SK-N-MC (cell line): ENCODE measurements around the gene GPM6B.

Source experiments
- DNase-seq: peaks from one replicate; pipeline ENCODE4 v3.0.0-alpha.2; 2011; ENCODE audit warnings: low read depth, low spot score
- H3K27ac ChIP-seq: fragments of 200-600 bp; sonication (generic); 2 replicates; pipeline ENCODE4 v1.5.1; 2016; ENCODE audit warnings: mixed run types
- H3K36me3 ChIP-seq: fragments of 200-600 bp; sonication (generic); 2 replicates; pipeline ENCODE4 v1.6.1; 2017; ENCODE audit warnings: antibody characterized with exemption, low read length, mixed read lengths; ENCODE audit not compliant: insufficient read depth
- H3K4me3 ChIP-seq: fragments of 200-600 bp; sonication (generic); 2 replicates; pipeline ENCODE4 v1.5.1; 2016
- H3K9ac ChIP-seq: fragments of 200-600 bp; sonication (generic); 2 replicates; pipeline ENCODE4 v1.8.0; 2017; ENCODE audit warnings: mixed run types, mixed read lengths; ENCODE audit not compliant: insufficient read length
- H3K9me3 ChIP-seq: fragments of 200-600 bp; sonication (generic); 2 replicates; pipeline ENCODE4 v1.6.1; 2017; ENCODE audit warnings: low read depth, mild to moderate bottlenecking, antibody characterized with exemption, low read length, moderate library complexity, mixed read lengths
- EZH2 ChIP-seq: fragments of 200-600 bp; sonication (generic); IDR thresholded peaks from one replicate; pipeline ENCODE4 v1.6.1; 2017; ENCODE audit warnings: antibody characterized with exemption
- FOXP2 ChIP-seq: optimal IDR thresholded peaks from 2 replicates; pipeline ENCODE3; 2011; ENCODE audit warnings: mild to moderate bottlenecking, moderate library complexity; ENCODE audit not compliant: insufficient read depth; ENCODE audit errors: extremely low read length, control extremely low read depth
- POLR2AphosphoS5 ChIP-seq: IDR thresholded peaks from 2 replicates; pipeline ENCODE4 v1.6.1; 2012; ENCODE audit warnings: mild to moderate bottlenecking, low read depth, low read length, borderline replicate concordance

Gene GPM6B

GRCh38 chrX:13756381-13756780 lies 60.5 kb downstream of the GPM6B start:
- Histone ChIP-seq H3K9me3 (no peaks in the 10 kb centered on the region), H3K36me3 (peaks cover 61% of the 10 kb centered on the region), H3K9ac (no peak overlapping the region), H3K4me3 (no peak overlapping the region), H3K27ac (no peak overlapping the region)
- DNase-seq = no peak
- no peak for TF ChIP-seq FOXP2
- TF ChIP-seq POLR2AphosphoS5 = no peak
- no peak for TF ChIP-seq EZH2

DNA sequence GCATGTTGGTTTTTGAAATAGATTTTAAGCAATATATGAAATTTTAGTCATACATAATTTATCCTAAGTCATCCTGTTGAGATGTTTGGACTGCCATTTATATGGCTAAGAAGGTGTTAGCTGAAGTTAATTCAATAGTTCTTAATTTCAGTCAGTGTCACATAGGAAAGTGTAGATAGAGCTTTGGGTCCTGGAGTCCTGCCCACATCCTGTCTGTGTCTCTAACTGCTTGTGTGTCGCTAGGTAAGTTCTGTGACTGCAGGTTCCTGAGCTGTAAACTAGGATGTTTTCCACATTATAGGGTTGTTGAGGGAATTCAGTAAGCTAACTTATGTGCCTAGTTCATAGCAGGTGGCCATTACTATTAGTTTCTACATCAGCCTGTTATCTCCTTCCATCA lies 61.6 kb downstream of the GPM6B start:
- no peak overlapping the region for H3K9ac ChIP-seq
- H3K4me3 ChIP-seq = no peak overlapping the region
- no peak for DNase-seq
- no peak overlapping the region for H3K27ac ChIP-seq
- TF ChIP-seq EZH2 (no peak), POLR2AphosphoS5 (no peak), FOXP2 (no peak)
- H3K9me3 ChIP-seq = no peaks in the 10 kb centered on the region
- H3K36me3 ChIP-seq = peaks cover 59% of the 10 kb centered on the region

GRCh38 chrX:13754765-13755164 lies 62.1 kb downstream of the GPM6B start:
- DNase-seq = no peak
- Histone ChIP-seq H3K36me3 (peaks cover 59% of the 10 kb centered on the region), H3K9me3 (no peaks in the 10 kb centered on the region), H3K27ac (no peak overlapping the region), H3K4me3 (no peak overlapping the region), H3K9ac (no peak overlapping the region)
- TF ChIP-seq EZH2 = no peak

DNA sequence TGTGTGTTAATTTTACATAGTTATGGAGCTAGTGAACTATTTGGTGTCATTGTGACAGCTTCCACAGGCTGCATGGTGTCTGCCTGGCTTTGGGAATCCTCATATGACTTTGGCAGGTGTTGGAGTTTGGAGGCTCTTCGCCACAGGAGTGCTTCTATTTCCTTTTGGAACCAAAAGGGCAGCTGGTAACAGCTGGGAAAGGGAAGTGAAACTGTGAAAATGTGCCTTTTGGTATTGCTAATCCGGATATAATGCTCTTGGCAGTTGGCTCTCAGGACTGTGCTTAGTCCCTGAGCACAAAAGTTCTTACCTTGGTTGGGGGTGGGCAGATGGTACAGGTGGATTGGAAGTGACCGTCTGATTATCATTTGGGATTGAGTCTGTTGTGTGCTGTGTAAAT lies 64.2 kb downstream of the GPM6B start:
- Histone ChIP-seq H3K27ac (no peak overlapping the region), H3K9ac (no peak overlapping the region), H3K36me3 (peaks cover 50% of the 10 kb centered on the region), H3K9me3 (no peaks in the 10 kb centered on the region), H3K4me3 (no peak overlapping the region)
- TF ChIP-seq FOXP2 (no peak), POLR2AphosphoS5 (no peak), EZH2 (no peak)
- no peak for DNase-seq

GRCh38 chrX:13752141-13752540 lies 64.8 kb downstream of the GPM6B start:
- Histone ChIP-seq H3K9ac (no peak overlapping the region), H3K4me3 (no peak overlapping the region), H3K9me3 (no peaks in the 10 kb centered on the region), H3K36me3 (peaks cover 52% of the 10 kb centered on the region), H3K27ac (no peak overlapping the region)
- TF ChIP-seq EZH2 (no peak), FOXP2 (no peak), POLR2AphosphoS5 (no peak)
- DNase-seq = no peak

GRCh38 chrX:13750812-13751211 lies 66.1 kb downstream of the GPM6B start:
- TF ChIP-seq EZH2 = no peak
- TF ChIP-seq POLR2AphosphoS5 = no peak
- TF ChIP-seq FOXP2 = no peak
- Histone ChIP-seq H3K4me3 (no peak overlapping the region), H3K9ac (no peak overlapping the region), H3K36me3 (peaks cover 52% of the 10 kb centered on the region), H3K27ac (no peak overlapping the region), H3K9me3 (no peaks in the 10 kb centered on the region)
- DNase-seq = no peak

- no peak for DNase-seq
- Histone ChIP-seq H3K9ac (no peak overlapping the region), H3K36me3 (peaks cover 51% of the 10 kb centered on the region), H3K27ac (no peak overlapping the region), H3K4me3 (no peak overlapping the region), H3K9me3 (no peaks in the 10 kb centered on the region)
- TF ChIP-seq EZH2 (no peak), FOXP2 (no peak), POLR2AphosphoS5 (no peak)
Observed at GRCh38 chrX:13750204-13750603, 66.7 kb downstream of the GPM6B start.

DNA sequence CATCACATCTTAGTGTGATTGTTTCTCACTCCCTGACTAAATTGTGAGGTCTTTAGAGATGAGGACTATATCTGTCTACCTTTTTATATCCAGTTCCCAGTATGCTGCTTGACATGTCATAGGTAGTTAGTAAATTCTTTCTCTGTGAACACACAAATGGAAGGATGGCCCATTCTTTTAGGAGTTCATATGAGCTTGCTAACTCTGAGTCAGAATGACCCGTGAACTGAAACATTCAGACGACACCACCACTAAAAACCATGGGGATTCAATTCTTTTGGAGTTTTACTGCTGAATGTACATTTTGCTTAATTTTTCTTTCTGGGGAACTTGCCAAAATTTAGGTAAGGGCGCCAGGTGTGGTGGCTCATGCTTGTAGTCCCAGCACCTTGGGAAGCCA lies 68.4 kb downstream of the GPM6B start:
- Histone ChIP-seq H3K9me3 (no peaks in the 10 kb centered on the region), H3K36me3 (peaks cover 57% of the 10 kb centered on the region), H3K4me3 (no peak overlapping the region), H3K9ac (no peak overlapping the region), H3K27ac (no peak overlapping the region)
- no peak for DNase-seq
- TF ChIP-seq FOXP2 (no peak), EZH2 (no peak), POLR2AphosphoS5 (no peak)

- TF ChIP-seq POLR2AphosphoS5 = no peak
- no peak for TF ChIP-seq EZH2
- no peak for TF ChIP-seq FOXP2
- Histone ChIP-seq H3K9ac (no peak overlapping the region), H3K4me3 (no peak overlapping the region), H3K27ac (no peak overlapping the region), H3K9me3 (no peaks in the 10 kb centered on the region), H3K36me3 (peaks cover 62% of the 10 kb centered on the region)
- no peak for DNase-seq
Observed at GRCh38 chrX:13747836-13748235, 69.1 kb downstream of the GPM6B start.
